ENCODE data around the gene MEP1B.

MEP1B gene

GRCh38 chr18:32258148-32258547 lies 68.3 kb downstream of the MEP1B start:
- no peak for DNase-seq
- in situ Hi-C loops (cut with MboI; ENCODE audit: low pct_unique_long_range_greater_than_20kb, low sequenced_read_pairs), result no loop called here

GRCh38 chr18:32258558-32259204 lies 68.8 kb downstream of the MEP1B start:
- DNase-seq, result no peak
- in situ Hi-C loops (cut with MboI; ENCODE audit: low pct_unique_long_range_greater_than_20kb, low sequenced_read_pairs), result no loop called here

GRCh38 chr18:32259553-32259952 lies 69.7 kb downstream of the MEP1B start:
- DNase-seq, result no peak
- in situ Hi-C loops (cut with MboI; ENCODE audit: low pct_unique_long_range_greater_than_20kb, low sequenced_read_pairs), result no loop called here

- in situ Hi-C loops (cut with MboI; ENCODE audit: low pct_unique_long_range_greater_than_20kb, low sequenced_read_pairs), result no loop called here
Measured at GRCh38 chr18:32261003-32261402, 71.2 kb downstream of the MEP1B start.

GRCh38 chr18:32262092-32262491 lies 72.3 kb downstream of the MEP1B start:
- in situ Hi-C loops (cut with MboI; ENCODE audit: low pct_unique_long_range_greater_than_20kb, low sequenced_read_pairs), result no loop called here

More at GRCh38 chr18:32261003-32261402, 71.2 kb downstream of the MEP1B start:
- no peak for DNase-seq

GRCh38 chr18:32264401-32264800 lies 74.6 kb downstream of the MEP1B start:
- in situ Hi-C loops (cut with MboI; ENCODE audit: low pct_unique_long_range_greater_than_20kb, low sequenced_read_pairs), result no loop called here

More at GRCh38 chr18:32262092-32262491, 72.3 kb downstream of the MEP1B start:
- DNase-seq, result no peak

GRCh38 chr18:32267463-32267862 lies 77.6 kb downstream of the MEP1B start:
- no peak for DNase-seq
- in situ Hi-C loops (cut with MboI; ENCODE audit: low pct_unique_long_range_greater_than_20kb, low sequenced_read_pairs), result no loop called here

More at GRCh38 chr18:32264401-32264800, 74.6 kb downstream of the MEP1B start:
- DNase-seq, result no peak

Data from KBM-7 (cell line).